Activated T-cell treated with anti-CD3 and anti-CD28 coated beads for 24 hours (primary cell): ENCODE data around the gene PARG.
"Not testable (repeated sequence)": the region's sequence is repeated elsewhere in the genome, so short reads cannot be mapped to it uniquely, and the experiment has no call there.

Experiments used
- DNase-seq: peaks from one replicate; pipeline ENCODE4 v3.0.0-alpha.2; 2020; ENCODE audit warnings: low read depth

PARG gene

GRCh38 chr10:49941447-49942338, at the start of gene PARG, which contains the start of gene TIMM23B:
TSS of gene PARG (minus strand) at chr10:49942027. CDS start at chr10:49941725, 302 bp downstream.
TSS of gene TIMM23B (plus strand) at chr10:49942053. CDS start at chr10:49942195, 142 bp downstream.
- DNase-seq: peak; percentile 78

DNA sequence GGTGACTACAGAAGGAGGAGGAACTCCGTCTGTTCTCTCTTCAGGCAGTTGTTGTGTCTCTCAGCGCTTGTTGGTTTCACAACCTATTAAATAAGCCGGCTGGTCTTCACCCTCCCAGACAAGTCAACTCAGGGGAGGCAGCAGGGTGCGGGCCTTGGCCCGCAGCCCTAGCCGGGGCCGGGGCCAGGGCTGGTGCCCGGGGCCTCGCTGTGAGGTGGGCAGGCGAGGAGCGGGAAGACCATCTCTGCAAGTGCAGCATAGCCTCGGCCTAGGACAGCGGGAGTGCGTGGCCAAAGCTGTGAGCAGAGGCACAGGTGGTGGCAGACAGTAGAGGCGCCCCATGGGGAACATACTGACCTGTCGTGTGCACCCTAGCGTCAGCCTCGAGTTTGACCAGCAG, 46.5 kb upstream of the PARG start, which contains the start of gene AGAP6:
Gene AGAP6, plus strand, starts transcription at position 31 of the 400 bp plus-strand sequence. Its CDS starts 310 bp downstream, at position 341.
- DNase-seq: not testable (repeated sequence)

- DNase-seq: not testable (repeated sequence)
Observed at GRCh38 chr10:49987207-49987606, 45.4 kb upstream of the PARG start.

- DNase-seq: not testable (repeated sequence)
Observed at GRCh38 chr10:49977756-49978155, 35.9 kb upstream of the PARG start.

- not testable (repeated sequence) for DNase-seq
Observed at GRCh38 chr10:49972094-49972493, 30.3 kb upstream of the PARG start.

- DNase-seq: not testable (repeated sequence)
Observed at GRCh38 chr10:49971466-49971865, 29.6 kb upstream of the PARG start.

DNA sequence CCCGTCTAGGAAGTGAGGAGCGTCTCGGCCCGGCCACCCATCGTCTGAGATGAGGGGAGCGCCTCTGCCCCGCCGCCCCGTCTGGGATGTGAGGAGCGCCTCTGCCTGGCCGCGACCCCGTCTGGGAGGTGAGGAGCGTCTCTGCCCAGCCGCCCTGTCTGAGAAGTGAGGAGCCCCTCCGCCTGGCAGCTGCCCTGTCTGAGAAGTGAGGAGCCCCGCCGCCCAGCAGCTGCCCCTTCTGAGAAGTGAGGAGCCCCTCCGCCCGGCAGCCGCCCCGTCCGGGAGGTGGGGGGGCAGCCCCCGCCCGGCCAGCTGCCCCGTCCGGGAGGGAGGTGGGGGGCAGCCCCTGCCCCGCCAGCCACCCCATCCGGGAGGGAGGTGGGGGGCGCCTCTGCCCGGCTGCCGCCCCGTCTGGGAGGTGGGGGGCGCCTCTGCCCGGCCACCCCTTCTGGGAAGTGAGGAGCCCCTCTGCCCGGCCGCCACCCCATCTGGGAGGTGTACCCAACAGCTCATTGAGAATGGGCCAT, 28.6 kb upstream of the PARG start:
- DNase-seq: not testable (repeated sequence)

DNA sequence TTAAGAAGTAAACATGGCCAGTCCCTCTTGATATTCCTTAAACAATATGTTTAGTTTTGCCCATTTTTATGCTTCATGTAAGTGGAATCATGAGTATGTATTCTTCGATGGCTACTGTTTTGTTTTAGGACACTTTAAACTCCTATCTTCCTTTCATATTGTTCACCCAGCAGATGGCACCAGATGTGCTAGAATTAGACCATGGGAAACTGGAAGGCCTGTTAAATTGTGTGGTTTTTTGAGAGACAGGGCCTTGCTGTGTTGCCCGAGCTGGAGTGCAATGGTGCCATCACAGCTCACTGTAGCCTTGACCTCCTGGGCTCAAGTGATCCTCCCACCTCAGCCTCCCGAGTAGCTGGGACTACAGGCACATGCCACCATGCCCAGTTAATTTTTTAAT, 11.3 kb upstream of the PARG start:
- not testable (repeated sequence) for DNase-seq

- not testable (repeated sequence) for DNase-seq
Observed at GRCh38 chr10:49952006-49952405, 10.2 kb upstream of the PARG start.

DNA sequence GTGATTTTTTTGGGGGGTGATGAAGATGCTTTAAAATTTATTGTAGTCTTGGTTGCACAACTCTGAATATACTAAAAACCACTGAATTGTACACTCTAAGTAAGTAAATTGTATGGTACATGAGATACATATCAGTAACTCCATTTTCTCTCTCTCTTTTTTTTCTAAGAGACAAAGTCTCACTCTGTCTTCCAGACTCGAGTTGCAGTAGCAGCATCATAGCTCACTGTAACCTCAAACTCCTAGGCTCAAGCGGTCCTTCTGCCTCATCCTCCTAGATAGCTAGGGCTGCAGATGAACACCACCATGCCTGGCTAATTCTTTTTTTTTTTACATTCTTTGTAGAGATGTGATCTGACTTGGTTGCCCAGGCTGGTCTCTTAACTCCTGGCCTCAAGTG, 6.9 kb upstream of the PARG start:
- not testable (repeated sequence) for DNase-seq

DNA sequence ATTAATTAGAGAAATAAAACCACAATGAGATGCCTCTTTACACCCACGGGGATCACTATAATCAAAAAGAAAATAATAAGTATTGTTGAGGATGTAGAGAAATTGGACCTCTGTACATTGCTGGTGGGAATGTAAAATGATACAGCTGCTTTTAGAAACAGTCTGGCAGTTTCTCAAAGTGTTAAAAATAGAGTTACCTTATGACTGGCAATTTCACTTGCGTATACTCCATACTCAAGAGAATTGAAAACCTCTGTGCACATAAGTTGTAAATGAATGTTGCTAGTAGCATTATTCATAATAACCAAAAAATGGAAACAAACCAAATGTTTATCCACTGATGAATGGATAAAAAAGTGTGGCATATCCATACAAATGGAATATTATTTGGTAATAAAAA, 6.3 kb upstream of the PARG start:
- DNase-seq: not testable (repeated sequence)

GRCh38 chr10:49943607-49944006, 1.8 kb upstream of the PARG start:
- not testable (repeated sequence) for DNase-seq

- not testable (repeated sequence) for DNase-seq
Observed at GRCh38 chr10:49942339-49942705, 495 bp upstream of the PARG start.

- DNase-seq: not testable (repeated sequence)
Observed at GRCh38 chr10:49931959-49932728, 9.7 kb downstream of the PARG start.

DNA sequence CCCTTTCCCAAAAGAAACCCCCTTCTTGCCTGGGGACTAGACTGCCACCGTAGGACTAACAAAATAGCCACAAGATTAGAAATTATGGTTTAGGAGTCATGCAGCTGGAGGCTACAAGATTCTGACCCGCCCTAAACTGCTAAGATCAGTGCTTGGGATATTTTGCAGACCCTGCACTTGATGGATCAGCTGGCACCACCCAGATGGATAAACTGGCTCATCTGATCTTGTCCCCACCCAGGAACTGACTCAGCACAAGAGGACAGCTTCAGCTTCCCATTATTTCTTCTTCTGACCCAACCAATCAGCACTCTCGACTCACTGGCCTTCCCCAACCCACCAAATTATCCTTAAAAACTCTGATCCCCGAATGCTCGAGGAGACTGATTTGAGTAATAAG, 10.6 kb downstream of the PARG start:
- DNase-seq: not testable (repeated sequence)

- DNase-seq: not testable (repeated sequence)
Observed at GRCh38 chr10:49923572-49923971, 18.3 kb downstream of the PARG start.

DNA sequence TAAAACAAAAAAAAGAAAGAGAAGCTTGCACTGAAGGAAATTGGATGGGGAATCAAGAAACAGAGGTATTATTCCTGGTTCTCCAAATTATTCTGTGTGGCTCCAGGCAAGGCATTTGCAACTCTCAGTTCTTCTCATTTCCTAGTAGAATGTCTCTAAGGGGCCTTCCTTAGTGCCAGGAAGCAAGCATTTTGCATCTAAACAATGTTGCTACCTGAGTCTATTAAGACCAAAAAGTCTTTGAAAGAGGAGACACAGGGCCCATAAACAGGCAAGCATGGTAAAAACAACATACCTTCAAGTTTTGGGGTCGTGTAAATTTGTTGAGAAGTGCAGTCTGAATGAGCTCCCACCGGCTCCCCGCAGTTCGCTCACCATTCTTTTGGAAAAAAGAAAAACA, 19.8 kb downstream of the PARG start:
- not testable (repeated sequence) for DNase-seq

DNA sequence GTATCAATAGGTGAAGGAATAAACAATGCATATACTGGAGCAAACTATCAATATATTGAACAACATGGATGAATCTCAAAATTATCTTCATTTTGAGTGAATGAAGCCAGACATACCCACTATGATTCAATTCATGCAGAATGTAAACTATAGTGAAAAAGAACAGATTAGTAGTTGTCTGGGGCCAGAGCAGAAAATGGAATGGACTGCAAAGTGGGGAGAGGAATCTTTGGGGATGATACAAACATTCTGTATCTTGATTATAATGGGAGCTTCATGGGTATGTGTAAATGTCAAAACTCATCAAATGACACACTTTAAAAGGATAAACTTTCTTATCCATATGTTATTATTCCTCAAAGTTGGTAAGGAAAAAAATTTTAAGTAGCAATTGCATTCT, 23.9 kb downstream of the PARG start:
- not testable (repeated sequence) for DNase-seq

DNA sequence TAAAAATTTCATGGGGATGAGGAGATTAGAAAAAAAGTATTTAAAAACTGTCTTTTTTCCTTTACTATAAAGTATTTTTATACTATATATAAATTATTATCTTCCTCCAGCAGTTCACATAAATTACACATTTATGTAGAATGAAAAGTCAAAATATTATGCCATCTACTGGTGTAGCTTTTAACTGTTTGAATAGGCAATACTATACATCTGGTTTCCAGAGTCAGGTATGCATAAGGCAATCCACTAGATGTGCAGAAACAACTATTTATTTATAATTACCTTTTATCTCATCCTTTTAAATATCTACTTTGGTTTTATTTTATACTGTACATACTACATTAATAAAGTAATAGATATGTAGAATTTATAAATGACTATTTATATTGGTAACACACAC, 25.4 kb downstream of the PARG start:
- DNase-seq: not testable (repeated sequence)

GRCh38 chr10:49910295-49910694, 31.5 kb downstream of the PARG start:
- DNase-seq: not testable (repeated sequence)

DNA sequence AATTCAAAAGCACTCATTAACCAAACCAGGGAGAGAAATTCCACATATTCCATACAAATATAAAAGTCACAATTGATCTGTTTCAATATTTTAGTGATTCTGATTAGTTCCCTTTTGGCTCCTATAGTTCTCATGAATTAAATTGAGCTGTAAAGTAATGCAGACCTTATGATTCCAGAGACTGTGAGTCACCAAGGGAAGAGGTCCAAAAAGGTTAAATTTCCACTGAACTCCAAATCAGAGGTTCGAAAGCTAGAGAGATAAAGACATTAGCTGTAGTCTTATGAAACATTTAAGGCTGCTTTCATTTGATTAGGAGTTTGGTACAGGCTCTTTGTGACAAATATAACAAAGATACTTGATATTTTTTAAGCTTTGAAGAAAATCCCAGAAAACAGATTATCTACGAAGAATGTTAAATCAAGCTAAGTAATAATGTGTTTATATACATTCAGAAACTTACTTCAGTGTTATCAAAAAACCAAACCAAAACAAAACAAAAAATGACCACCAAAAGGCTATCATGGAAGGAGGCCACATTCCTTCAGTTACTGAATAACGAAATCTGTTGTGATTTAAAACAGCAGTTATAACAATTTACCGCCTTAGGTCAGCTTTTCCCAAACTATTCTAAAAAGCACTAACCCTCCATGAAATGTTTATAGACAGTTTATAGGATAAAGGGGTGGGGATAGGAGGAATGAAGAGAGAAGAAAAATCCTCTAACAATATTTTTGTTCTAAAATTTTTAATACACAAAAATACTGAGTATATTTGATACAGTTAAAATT, 33.3 kb downstream of the PARG start:
- not testable (repeated sequence) for DNase-seq
